Chondrocyte (in vitro differentiated cells): ENCODE results near the gene UROC1. TPM values are rescaled to one million over a fixed set of nuclear protein-coding genes. Genes with fewer than 3 reads are reported as not detected.
A peak's percentile ranks its signal among the peaks of the same experiment; 100 is the strongest.

Experiments used
- DNase-seq: peaks from one replicate; pipeline ENCODE4 v3.0.0; 2021; ENCODE audit warnings: mixed read lengths, low spot score
- H3K27ac Mint-ChIP-seq: one replicate; pipeline ENCODE4 v1.8.0; 2021; ENCODE audit warnings: mild to moderate bottlenecking, moderate library complexity, mixed read lengths; ENCODE audit not compliant: unreplicated experiment
- H3K27me3 Mint-ChIP-seq: 2 replicates; pipeline ENCODE4 v1.8.0; 2021; ENCODE audit warnings: low read depth, mixed read lengths
- H3K36me3 Mint-ChIP-seq: 2 replicates; pipeline ENCODE4 v1.8.0; 2021; ENCODE audit warnings: low read depth, mixed read lengths
- H3K4me1 Mint-ChIP-seq: 2 replicates; pipeline ENCODE4 v1.8.0; 2021; ENCODE audit warnings: low read depth, mild to moderate bottlenecking, mixed read lengths
- H3K4me3 Mint-ChIP-seq: one replicate; pipeline ENCODE4 v1.8.0; 2021; ENCODE audit warnings: mild to moderate bottlenecking, moderate library complexity, mixed read lengths; ENCODE audit not compliant: unreplicated experiment
- H3K9me3 Mint-ChIP-seq: 2 replicates; pipeline ENCODE4 v1.8.0; 2021; ENCODE audit warnings: low read depth, mixed read lengths
- total RNA-seq: library from RNA; stranded (reverse); gene quantifications from 3 replicates; pipeline ENCODE4 v1.2.1, GENCODE V29; 2021
- TF ChIP-seq, protein P1 (sequence below): fragments of 200-600 bp; sonication (generic); IDR thresholded peaks from 2 replicates; pipeline ENCODE4 v1.5.0; 2021; ENCODE audit warnings: antibody characterized with exemption, mild to moderate bottlenecking, moderate library complexity

Gene UROC1
- total RNA-seq, 1 donor from 2014 or later = not detected

DNA sequence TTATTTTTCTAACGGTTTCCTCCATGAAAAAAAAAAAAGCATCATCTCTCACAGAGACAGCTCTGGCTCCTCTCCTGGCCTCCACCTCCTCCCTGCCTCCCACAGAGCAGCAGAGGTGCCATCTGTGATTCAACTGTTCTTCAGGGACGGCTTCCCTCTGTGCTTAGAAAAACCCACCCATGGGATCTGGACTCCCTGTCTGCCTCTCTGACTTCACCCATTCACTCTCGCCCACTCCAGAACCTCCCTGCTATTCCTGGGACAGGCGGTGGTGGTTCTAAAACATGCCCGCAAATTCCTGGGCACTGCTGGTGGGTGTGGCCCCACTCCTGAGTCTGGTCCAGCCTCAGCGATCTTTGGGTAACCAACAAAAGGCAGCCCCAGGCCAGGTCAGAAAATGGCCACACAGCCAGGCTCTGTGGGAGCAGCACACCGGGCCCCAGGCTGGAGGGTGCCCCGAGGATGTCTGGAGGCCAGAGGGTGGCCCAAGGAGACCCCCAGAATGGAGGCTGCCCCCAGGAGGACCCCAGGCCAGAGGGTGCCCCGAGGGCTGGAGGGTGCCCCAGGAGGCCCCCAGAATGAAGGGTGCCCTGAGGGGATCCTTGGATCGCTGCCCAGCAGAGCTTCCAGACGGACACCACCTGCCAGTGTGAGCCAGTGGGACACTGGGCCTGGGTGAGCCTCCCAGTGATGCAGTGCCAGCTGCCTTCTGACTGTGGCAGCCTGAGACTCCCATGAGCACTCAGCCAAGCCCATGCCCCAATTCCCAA lies 3.7 kb upstream of the UROC1 start:
- no peak overlapping the region for H3K27ac Mint-ChIP-seq
- no peaks in the 10 kb centered on the region for H3K36me3 Mint-ChIP-seq
- no peaks in the 10 kb centered on the region for H3K9me3 Mint-ChIP-seq
- TF ChIP-seq, protein P1, sequence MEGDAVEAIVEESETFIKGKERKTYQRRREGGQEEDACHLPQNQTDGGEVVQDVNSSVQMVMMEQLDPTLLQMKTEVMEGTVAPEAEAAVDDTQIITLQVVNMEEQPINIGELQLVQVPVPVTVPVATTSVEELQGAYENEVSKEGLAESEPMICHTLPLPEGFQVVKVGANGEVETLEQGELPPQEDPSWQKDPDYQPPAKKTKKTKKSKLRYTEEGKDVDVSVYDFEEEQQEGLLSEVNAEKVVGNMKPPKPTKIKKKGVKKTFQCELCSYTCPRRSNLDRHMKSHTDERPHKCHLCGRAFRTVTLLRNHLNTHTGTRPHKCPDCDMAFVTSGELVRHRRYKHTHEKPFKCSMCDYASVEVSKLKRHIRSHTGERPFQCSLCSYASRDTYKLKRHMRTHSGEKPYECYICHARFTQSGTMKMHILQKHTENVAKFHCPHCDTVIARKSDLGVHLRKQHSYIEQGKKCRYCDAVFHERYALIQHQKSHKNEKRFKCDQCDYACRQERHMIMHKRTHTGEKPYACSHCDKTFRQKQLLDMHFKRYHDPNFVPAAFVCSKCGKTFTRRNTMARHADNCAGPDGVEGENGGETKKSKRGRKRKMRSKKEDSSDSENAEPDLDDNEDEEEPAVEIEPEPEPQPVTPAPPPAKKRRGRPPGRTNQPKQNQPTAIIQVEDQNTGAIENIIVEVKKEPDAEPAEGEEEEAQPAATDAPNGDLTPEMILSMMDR = no peak
- no peak overlapping the region for H3K4me3 Mint-ChIP-seq
- H3K4me1 Mint-ChIP-seq = peaks cover 3% of the 10 kb centered on the region
- peaks cover 19% of the 10 kb centered on the region for H3K27me3 Mint-ChIP-seq
- peak; percentile 78 for DNase-seq

DNA sequence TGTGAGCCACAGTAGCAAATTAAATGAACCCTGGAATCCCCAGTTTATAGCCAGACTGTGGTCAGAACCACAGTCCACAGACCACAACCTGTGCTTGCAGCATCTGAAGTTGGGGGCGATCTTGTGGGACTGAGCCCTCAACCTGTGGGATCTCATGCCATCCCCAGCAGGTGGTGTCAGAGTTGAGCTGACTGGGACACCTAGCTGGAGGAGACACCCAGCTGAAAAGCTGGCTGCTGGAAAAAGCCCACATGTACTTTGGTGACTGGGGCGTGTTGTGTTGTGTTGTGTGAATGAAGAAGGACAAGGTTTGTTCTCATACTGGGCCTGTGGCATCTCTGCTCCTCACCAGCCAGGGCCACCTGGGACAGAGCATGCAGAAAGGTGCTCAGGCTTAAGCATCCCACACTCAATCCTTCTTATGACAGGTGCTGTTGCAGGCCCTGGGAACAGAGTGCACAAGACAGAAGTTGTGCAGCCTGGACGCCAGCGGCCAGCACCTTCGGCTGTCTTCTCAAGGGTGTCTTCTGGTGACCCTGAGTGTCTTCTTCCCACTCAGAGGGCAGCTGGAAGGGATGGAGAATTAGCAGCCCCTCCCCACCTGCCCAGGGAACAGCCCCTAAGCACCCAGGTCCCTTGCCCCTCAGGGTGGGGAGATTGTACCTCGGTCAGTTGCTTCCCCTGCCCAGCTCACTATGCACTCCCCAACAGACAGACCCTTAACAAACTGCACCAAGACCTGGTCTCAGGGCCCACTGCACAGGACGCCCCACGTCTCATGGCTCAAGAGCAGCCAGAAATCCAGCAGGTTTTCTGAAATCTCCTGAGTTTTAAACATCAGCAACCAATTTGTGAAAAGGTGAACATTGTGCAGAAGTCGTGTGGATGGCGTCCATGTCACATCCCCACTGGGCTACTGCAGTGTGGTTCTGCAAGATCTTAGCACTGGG lies 2.2 kb upstream of the UROC1 start:
- no peak overlapping the region for H3K27ac Mint-ChIP-seq
- H3K9me3 Mint-ChIP-seq = no peaks in the 10 kb centered on the region
- TF ChIP-seq, protein P1 = no peak
- H3K36me3 Mint-ChIP-seq = no peaks in the 10 kb centered on the region
- peaks cover 3% of the 10 kb centered on the region for H3K4me1 Mint-ChIP-seq
- no peak overlapping the region for H3K4me3 Mint-ChIP-seq
- peaks cover 19% of the 10 kb centered on the region for H3K27me3 Mint-ChIP-seq
- peak; percentile 52 for DNase-seq

DNA sequence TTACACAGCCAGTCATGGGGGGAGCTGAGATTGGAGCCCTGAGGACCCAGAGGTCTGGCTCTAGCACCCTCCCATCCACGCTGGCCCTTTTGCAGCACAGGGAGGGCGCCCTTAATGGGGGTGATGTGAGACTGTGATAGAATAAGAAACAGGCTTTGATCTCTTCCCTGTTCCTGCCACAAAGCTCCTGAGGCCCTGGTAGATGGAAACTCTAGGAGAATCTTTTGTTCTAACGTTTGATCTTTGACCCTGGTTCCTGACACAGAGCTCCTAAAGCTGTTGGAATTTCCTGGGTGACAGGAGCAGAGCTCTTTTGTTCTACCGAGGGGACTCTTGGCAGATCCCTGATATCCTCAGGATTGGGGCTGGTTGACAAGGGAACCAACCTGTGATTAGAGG lies 1.2 kb upstream of the UROC1 start:
- Mint-ChIP-seq H3K36me3 (no peaks in the 10 kb centered on the region), H3K4me3 (no peak overlapping the region), H3K27me3 (peaks cover 24% of the 10 kb centered on the region), H3K27ac (no peak overlapping the region), H3K9me3 (no peaks in the 10 kb centered on the region), H3K4me1 (peaks cover 3% of the 10 kb centered on the region)
- TF ChIP-seq, protein P1 = no peak
- DNase-seq = no peak

DNA sequence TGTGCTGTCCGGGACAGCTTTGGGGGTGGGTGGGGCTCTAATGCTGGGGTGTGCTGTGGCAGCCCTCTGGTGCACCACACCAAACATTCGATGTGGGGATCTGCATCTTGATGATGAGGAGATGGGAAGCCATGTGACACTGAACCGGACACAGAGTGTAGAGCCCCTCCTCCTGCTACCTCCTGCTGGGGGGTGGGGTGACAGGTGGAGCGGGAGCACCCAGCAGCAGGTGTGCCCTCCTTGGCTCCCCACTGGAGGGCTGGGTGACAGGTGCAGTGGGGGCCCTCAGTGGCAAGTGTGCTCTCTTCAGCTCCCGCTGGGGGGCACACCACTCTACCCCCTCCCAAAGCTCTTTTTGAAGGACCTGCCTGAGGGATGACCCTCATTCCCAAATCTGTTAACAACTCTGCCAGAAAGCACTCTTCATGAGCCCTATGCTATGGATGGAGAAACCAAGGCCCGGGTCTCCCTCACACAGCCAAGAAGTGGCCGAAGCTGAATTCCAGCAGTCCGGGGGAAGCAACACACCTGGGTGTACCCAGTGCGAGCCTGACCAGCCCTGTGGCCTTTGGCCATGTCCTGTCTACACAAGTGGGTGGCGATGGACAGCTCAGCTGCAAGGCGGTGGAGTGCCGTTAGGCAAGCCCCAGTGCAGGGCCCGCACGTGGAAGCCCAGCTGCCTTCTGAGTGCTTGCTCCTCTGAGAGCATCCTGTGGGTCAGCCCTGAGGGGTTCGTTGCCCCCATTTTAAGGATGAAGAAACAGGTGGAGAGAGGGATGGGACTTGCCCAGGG lies 609 bp upstream of the UROC1 start:
- TF ChIP-seq, protein P1 = no peak
- no peak overlapping the region for H3K4me3 Mint-ChIP-seq
- H3K27ac Mint-ChIP-seq = no peak overlapping the region
- H3K9me3 Mint-ChIP-seq = no peaks in the 10 kb centered on the region
- peaks cover 3% of the 10 kb centered on the region for H3K4me1 Mint-ChIP-seq
- no peaks in the 10 kb centered on the region for H3K36me3 Mint-ChIP-seq
- peaks cover 21% of the 10 kb centered on the region for H3K27me3 Mint-ChIP-seq
- DNase-seq = peak; percentile 89

DNA sequence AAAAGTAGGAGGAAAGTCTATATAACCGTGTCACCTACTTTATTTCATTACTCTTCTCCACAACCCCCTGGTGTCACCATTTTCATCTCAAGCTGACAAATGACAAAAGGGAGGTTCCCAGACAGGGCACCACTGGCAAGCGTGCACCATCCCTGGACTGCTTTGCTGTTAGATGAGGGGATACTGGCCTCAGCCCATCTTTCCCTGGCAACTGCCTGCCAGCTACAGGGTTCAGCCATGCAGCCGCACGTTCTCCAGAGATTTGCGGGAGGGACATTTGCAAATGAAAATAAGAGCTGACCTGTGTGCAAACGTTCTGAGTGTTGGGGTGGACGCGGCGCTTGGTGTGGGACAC lies 660 bp downstream of the UROC1 start:
- H3K4me1 Mint-ChIP-seq = peaks cover 3% of the 10 kb centered on the region
- no peak overlapping the region for H3K27ac Mint-ChIP-seq
- H3K27me3 Mint-ChIP-seq = peaks cover 15% of the 10 kb centered on the region
- no peaks in the 10 kb centered on the region for H3K36me3 Mint-ChIP-seq
- no peaks in the 10 kb centered on the region for H3K9me3 Mint-ChIP-seq
- no peak overlapping the region for H3K4me3 Mint-ChIP-seq
- no peak for DNase-seq
- TF ChIP-seq, protein P1 = no peak
